ENCODE measurements around the gene ARHGEF3.
"Not testable (repeated sequence)": the region's sequence is repeated elsewhere in the genome, so short reads cannot be mapped to it uniquely, and the experiment has no call there.

Gene ARHGEF3

GRCh38 chr3:56769116-56769707 lies 32.5 kb downstream of the ARHGEF3 start:
- DNase-seq = no peak

DNA sequence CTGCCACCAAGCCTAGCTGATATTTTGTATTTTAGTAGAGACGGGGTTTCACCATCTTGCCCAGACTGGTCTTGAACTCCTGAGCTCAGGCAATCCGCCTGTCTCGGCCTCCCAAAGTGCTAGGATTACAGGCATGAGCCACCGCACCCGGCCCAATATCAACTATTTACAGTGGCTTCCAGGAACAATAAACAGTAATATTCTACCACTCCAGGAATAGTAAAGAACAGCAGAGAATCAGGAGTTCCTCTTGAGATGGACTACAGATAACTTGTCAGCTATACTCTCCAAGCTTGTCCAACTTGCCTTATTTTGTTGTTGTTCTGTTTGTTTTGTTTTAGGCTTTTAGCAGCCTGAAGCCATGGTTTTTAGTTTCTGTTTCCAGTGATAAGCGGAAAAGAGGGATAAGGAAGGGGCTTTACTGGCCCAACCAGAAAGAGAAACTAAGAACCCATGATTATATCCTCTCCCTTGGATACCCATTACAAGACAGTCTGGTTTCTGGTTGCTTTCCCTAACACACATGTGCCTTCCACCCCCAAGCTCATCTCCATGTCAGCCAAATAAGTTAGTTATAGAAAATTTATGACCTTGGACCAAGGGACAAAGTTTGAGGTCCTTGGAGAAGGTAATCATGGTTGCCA lies 36.7 kb downstream of the ARHGEF3 start:
- DNase-seq = no peak

GRCh38 chr3:56764184-56764583 lies 37.6 kb downstream of the ARHGEF3 start:
- no peak for DNase-seq

DNA sequence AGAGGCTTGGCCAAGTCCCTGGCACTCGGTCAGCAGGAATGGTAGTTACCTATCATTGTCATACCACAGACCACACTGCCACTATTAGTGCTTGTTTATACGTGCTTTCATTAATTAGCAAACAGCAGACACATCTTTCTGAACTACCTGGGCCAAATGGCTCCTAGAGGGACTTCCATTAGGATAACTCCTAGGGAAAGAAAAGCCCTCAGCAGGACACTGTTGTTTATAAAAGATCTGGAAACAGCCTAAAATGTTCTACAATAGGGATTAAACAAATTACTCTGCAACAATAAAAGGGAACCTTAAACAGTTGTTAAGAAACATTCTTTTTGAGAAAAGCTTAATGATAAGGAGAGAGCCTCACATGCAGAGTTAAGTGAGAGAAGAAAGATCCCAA lies 38.5 kb downstream of the ARHGEF3 start:
- no peak for DNase-seq

- no peak for DNase-seq
Measured at GRCh38 chr3:56762718-56763117, 39.0 kb downstream of the ARHGEF3 start.

GRCh38 chr3:56761887-56762651 lies 39.7 kb downstream of the ARHGEF3 start:
- no peak for DNase-seq

DNA sequence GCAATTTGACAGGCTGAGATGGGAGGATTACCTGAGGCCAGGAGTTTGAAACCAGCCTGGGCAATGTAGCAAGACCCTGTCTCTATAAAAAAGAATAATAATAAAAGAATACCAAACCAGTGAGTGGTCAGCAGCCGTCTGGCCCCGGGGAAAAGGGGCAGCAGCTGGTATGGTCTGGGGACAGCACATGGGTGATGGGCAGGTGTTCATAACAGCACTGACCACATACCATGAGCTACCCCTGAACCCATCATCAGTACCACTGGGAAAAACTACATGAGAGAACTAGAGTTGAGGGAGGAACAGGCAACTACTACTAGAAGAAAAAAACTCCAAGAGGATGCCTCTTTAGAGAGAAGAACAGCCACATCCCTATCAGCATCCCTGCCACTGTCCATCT lies 40.7 kb downstream of the ARHGEF3 start:
- no peak for DNase-seq

- DNase-seq = no peak
Measured at GRCh38 chr3:56759532-56759931, 42.2 kb downstream of the ARHGEF3 start.

- no peak for DNase-seq
Measured at GRCh38 chr3:56758539-56758981, 43.2 kb downstream of the ARHGEF3 start.

GRCh38 chr3:56758042-56758441 lies 43.7 kb downstream of the ARHGEF3 start:
- DNase-seq = not testable (repeated sequence)

- DNase-seq = no peak
Measured at GRCh38 chr3:56754741-56755417, 46.9 kb downstream of the ARHGEF3 start.

GRCh38 chr3:56753206-56753820 lies 48.4 kb downstream of the ARHGEF3 start:
- DNase-seq = no peak

- DNase-seq = no peak
Measured at GRCh38 chr3:56751056-56751707, 50.6 kb downstream of the ARHGEF3 start.

DNA sequence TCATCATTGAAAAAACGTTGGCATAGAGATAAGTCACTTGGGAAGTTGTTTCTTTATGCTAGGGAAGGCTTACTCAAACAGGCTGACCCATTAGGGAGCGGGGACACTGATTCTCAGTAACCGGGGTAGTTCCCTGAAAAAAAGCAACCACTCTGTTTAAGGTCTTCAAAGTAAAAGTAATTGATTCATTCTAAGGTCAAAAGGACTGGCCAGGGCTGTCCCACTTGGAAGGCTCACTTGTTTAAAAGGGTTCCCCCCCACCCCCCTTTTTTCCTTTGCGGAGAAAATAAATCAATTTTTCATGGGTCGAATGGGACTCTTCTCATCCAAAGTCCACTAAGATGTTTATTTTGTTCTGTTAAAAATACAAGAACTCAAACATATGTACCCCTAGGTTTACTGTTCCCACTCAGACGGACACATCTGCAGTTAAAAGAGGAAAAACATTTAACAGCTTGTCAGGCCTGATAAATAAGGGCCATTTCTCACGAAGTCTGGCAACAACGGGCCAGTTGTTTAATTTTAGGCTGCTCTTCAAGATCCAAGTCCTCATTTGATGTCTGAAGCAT lies 53.0 kb downstream of the ARHGEF3 start:
- DNase-seq = no peak

- DNase-seq = no peak
Measured at GRCh38 chr3:56747150-56747549, 54.6 kb downstream of the ARHGEF3 start.

DNA sequence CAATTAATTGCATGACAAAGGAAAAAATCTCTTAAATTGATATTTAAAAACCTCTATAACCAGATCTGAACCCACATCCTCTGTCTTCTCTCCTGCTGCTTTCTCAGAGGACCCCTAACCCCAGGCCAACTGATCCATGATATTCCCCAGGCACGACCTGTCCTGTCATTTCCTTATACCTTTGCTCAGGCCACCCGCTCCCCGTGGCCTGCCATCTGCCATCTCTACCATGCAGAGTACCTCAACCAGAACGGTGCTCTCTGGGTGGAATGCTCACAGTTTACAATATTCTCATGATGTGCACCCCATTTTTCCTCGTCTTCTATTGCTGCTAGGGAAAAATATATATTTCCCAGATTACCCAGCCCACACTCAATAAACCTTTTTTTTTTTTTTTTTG lies 57.7 kb downstream of the ARHGEF3 start:
- no peak for DNase-seq

DNA sequence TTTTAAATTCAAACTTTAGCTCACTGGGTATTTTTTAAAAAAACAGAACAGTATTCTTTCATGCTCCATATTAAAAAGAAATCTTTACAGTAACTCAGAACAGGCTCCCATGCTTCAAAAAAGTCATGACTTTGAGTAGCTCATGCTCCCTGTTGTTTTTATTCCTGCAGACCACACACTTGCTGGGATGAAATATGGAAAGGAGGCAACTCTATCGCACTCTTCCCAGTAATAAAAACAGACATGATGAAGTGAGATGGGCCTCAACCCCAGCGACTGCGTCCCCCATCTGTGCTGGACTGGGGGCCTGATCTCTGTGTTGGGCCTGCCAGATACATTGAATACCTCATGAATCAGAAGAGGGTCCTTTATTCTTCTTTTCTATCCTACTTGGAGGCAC lies 58.9 kb downstream of the ARHGEF3 start:
- no peak for DNase-seq

- no peak for DNase-seq
Measured at GRCh38 chr3:56739036-56739435, 62.7 kb downstream of the ARHGEF3 start.

GRCh38 chr3:56737006-56737405 lies 64.7 kb downstream of the ARHGEF3 start:
- DNase-seq = no peak

DNA sequence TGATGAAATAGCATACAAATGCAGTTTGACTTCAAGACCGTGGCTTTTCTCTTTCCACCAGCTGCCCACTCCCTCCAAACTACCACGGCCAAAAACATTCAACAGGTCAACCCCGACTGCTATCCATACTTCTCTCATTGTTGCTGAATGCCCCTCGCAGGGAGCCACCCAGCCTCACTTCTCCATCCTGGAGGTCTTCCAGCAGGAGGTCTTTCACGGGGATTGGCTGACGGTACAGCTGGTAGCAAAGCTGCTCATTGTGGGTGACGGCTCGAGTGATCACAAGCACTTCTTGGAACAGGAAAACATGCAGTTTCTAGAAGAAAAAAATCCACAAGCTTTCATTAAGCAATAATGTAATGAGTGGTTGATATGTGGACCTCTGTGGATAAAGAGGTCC lies 69.6 kb downstream of the ARHGEF3 start:
- no peak for DNase-seq

DNA sequence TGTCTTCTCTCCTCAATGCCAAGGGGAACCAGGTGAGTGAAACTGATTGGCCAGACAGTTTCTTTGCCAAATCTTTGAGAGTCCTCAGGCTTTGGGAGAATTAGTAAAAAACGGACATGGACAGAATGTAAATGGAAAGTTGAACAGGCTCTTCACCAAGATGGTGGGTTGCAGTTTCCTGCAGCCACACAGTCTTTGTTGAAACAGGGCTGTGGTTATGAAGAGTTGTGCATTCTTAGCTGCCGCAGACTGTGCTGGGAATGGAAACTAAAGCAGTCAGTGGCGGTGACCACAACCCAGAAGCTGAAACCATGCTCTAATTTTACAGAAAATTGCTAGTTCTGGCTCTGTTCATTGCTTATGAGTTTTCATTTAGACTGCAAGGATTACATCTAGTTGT lies 76.6 kb downstream of the ARHGEF3 start:
- DNase-seq = no peak

GRCh38 chr3:56724676-56725075 lies 77.1 kb downstream of the ARHGEF3 start:
- DNase-seq = no peak

Data from GF-D8 (cell line).